Esophagus squamous epithelium (tissue), 5 donors: ENCODE measurements around the gene MED27. TPM values are rescaled to one million over a fixed set of nuclear protein-coding genes. Genes with fewer than 3 reads are reported as not detected.

Experiments
- DNase-seq: peaks from one replicate; lab custom pipeline; 2025; lab: John Stamatoyannopoulos, UW
- H3K27ac ChIP-seq, 4 donors: fragments of 200-600 bp; sonication (generic); one replicate each; pipeline ENCODE4 v1.5.1; 2016 to 2019; ENCODE audit warnings: mild to moderate bottlenecking in 1 of 4
- H3K27me3 ChIP-seq, 4 donors: fragments of 200-600 bp; sonication (generic); 1 replicate in 3 of 4; 2 replicates in 1 of 4; pipeline versions ENCODE4 v1.5.1 to v1.6.0; 2017 to 2021; ENCODE audit warnings: antibody characterized with exemption in 1 of 4
- H3K36me3 ChIP-seq, 3 donors: fragments of 200-600 bp; sonication (generic); one replicate each; pipeline ENCODE4 v1.5.1; 2016 to 2019
- H3K4me1 ChIP-seq, 3 donors: fragments of 200-600 bp; sonication (generic); one replicate each; pipeline ENCODE4 v1.5.1; 2017 to 2019
- H3K4me3 ChIP-seq, 4 donors: fragments of 200-600 bp; sonication (generic); 1 replicate in 3 of 4; 2 replicates in 1 of 4; pipeline ENCODE4 v1.5.1; 2016 to 2019; ENCODE audit warnings: mild to moderate bottlenecking in 2 of 4, moderate library complexity in 1 of 4
- H3K9me3 ChIP-seq, 3 donors: fragments of 200-600 bp; sonication (generic); one replicate each; pipeline ENCODE4 v1.5.1; 2016 to 2019
- CTCF ChIP-seq, 6 experiments: fragments of 450-650 bp in 4 of 6; fragments of 200-600 bp in 2 of 6; sonication (generic) in 2 of 6; IDR thresholded peaks; one replicate each; pipeline ENCODE4 v1.5.1; 2016 to 2019; ENCODE audit warnings: antibody characterized with exemption in 6 of 6, mild to moderate bottlenecking in 4 of 6, moderate library complexity in 4 of 6
- POLR2A ChIP-seq, 4 donors: fragments of 450-650 bp; IDR thresholded peaks; one replicate each; pipeline ENCODE4 v1.6.1; 2017; ENCODE audit warnings: antibody characterized with exemption in 4 of 4, mild to moderate bottlenecking in 4 of 4, moderate library complexity in 3 of 4
- WGBS, 2 donors: methylation state at CpG; one replicate each; pipeline ENCODE4 v1.1.5; 2018; 5-methylcytosine and 5-hydroxymethylcytosine counted together
- intact Hi-C: fragments of 100-400 bp; cut with DNase I; formaldehyde crosslinking; loops from one replicate; pipeline ENCODE4 v1.15.0; 2022
- total RNA-seq, 4 donors: library from RNA; depleted of rRNA; stranded (reverse); fragments of >200 nt; gene quantifications; one replicate each; pipeline ENCODE4 v1.1.0, GENCODE V29; 2016
- donor health status: DM: yes; HTN: yes; CAD: no.

Gene MED27
- total RNA-seq, 4 donors from 2014 or later: 10.6 to 20.0 (median 17.6) TPM

- Histone ChIP-seq H3K36me3 (no peaks in the 10 kb centered on the region), H3K4me3 (no peak overlapping the region), H3K9me3 (no peaks in the 10 kb centered on the region), H3K27ac (no peak overlapping the region), H3K27me3 (peaks cover 0 to 77% (median 2%) of the 10 kb centered on the region in 4 donors), H3K4me1 (no peaks in the 10 kb centered on the region)
- 58% methylated on average over 9 of the region's 20 CpGs; no CpG with 5 or more reads in 1 of the 2 donors for WGBS, 2 donors
- intact Hi-C loops: no loop called here
- no peak for DNase-seq
- no peak for TF ChIP-seq CTCF (IDR thresholded peaks at IDR 0.05)
- TF ChIP-seq POLR2A (IDR thresholded peaks at IDR 0.05): no peak
Measured at GRCh38 chr9:131824155-131824594, 255.5 kb downstream of the MED27 start.

- H3K4me3 ChIP-seq: no peak overlapping the region
- H3K9me3 ChIP-seq: no peaks in the 10 kb centered on the region
- WGBS, 2 donors: 23 to 31% methylated on average over 13 to 27 of the region's 35 CpGs
- TF ChIP-seq POLR2A (IDR thresholded peaks at IDR 0.05) (no peak), CTCF (IDR thresholded peaks at IDR 0.05) (no peak)
- H3K36me3 ChIP-seq: no peaks in the 10 kb centered on the region
- no peaks in the 10 kb centered on the region for H3K4me1 ChIP-seq
- H3K27me3 ChIP-seq: peaks cover 0 to 81% (median 2%) of the 10 kb centered on the region in 4 donors
- H3K27ac ChIP-seq: no peak overlapping the region
- intact Hi-C loops: no loop called here
- DNase-seq: no peak
Measured at GRCh38 chr9:131823701-131824146, 255.9 kb downstream of the MED27 start.

DNA sequence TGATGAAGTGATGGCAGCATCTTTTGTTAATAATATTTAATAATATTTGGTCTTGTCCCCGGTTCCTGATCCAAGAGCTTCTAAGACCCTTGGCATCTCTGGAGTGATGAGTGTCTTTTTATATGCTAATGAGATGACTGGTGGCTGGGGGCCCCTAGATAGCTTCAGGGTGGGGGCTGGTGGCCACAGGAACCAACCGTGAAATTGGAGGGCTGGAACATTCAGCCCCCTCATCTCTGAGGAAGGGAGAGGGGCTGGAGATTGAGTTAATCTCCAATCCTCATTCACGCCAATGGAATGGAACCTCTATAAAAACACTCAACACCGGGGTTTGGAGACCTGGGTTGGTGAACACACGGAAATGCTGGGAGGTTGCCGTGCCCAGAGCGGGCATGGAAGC is 261.6 kb downstream of the MED27 start:
- TF ChIP-seq POLR2A (IDR thresholded peaks at IDR 0.05) (no peak), CTCF (IDR thresholded peaks at IDR 0.05) (no peak)
- Histone ChIP-seq H3K27me3 (peaks cover 0 to 86% (median 0%) of the 10 kb centered on the region in 4 donors), H3K27ac (no peak overlapping the region), H3K9me3 (no peaks in the 10 kb centered on the region), H3K4me1 (no peaks in the 10 kb centered on the region), H3K36me3 (no peaks in the 10 kb centered on the region), H3K4me3 (no peak overlapping the region)
- no peak for DNase-seq
- intact Hi-C loops: no loop called here
- WGBS, 2 donors: 68 to 72% methylated on average over 6 to 7 of the region's 7 CpGs

DNA sequence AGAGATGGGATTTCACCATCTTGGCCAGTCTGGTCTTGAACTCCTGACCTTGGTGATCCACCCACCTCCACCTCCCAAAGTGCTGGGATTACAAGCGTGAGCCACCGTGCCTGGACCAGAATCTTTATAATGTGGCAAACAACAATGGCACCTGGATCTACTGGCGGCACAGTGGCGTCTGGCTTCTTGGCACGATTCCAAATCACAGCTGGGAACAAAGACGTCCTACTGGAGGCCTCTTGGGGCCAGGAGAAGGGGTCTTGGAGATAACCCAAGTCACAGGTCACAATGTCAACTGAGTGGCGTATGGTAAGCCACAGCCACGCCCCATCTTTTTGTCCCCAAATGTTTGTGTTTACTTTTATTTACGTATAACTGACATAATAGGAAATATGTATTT is 262.0 kb downstream of the MED27 start:
- Histone ChIP-seq H3K27ac (no peak overlapping the region), H3K9me3 (no peaks in the 10 kb centered on the region), H3K4me3 (no peak overlapping the region), H3K27me3 (peaks cover 0 to 87% (median 0%) of the 10 kb centered on the region in 4 donors), H3K4me1 (no peaks in the 10 kb centered on the region), H3K36me3 (no peaks in the 10 kb centered on the region)
- intact Hi-C loops: no loop called here
- no peak for DNase-seq
- 40 to 48% methylated on average over 9 of the region's 9 CpGs for WGBS, 2 donors
- TF ChIP-seq POLR2A (IDR thresholded peaks at IDR 0.05) (no peak), CTCF (IDR thresholded peaks at IDR 0.05) (no peak)

GRCh38 chr9:131817073-131817472 is 262.6 kb downstream of the MED27 start:
- Histone ChIP-seq H3K27me3 (peaks cover 0 to 92% (median 0%) of the 10 kb centered on the region in 4 donors), H3K9me3 (no peaks in the 10 kb centered on the region), H3K27ac (no peak overlapping the region), H3K36me3 (no peaks in the 10 kb centered on the region), H3K4me3 (no peak overlapping the region), H3K4me1 (no peaks in the 10 kb centered on the region)
- TF ChIP-seq CTCF (IDR thresholded peaks at IDR 0.05) (no peak), POLR2A (IDR thresholded peaks at IDR 0.05) (no peak)
- intact Hi-C loops: no loop called here
- DNase-seq: no peak
- WGBS, 2 donors: 80 to 83% methylated on average over 4 of the region's 4 CpGs
